GM19328 (cell line): ENCODE data around the gene PLBD1.

Source experiments
- ATAC-seq: cut with Tn5 transposase; IDR thresholded peaks from one replicate; pipeline ENCODE4 v1.9.1; 2021; ENCODE audit warnings: mild to moderate bottlenecking, moderate library complexity; ENCODE audit not compliant: unreplicated experiment

Gene PLBD1

DNA sequence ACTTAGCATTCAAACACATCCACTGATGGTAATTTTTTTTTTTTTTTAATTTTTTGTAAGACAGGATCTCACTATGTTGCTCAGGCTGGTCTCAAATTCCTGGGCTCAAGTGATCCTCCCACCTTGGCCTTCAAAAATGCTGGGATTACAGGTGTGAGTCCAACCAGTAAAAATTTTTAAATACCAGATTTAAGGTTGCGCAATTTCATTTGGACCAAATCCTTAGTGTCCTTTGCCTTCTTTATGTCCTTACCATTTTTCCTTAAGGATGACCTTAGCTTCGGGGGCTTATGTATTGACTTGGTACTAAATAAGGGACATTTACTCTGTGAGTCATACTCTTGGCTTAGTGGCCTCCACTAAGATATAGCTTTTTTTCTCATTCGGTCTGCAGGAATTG is 4.1 kb upstream of the PLBD1 start:
- no peak for ATAC-seq

DNA sequence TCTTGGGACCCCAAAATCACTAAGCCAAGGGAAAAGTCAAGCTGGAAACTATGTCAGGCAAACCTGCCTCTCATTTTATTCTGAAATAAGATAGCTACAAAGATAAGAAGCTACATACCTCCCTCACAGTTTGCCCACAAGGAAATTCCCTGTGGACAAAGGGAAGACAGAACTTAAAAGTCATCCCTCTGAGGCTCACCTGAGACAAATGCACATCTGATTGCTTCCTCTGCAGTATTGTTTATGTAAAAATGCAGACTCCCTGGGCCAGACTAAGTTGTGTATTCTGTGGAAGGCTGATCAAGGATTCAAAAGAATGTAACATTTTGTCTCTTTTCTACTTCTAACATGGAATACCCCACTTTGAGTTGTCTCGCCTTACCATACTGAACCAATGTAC is 2.5 kb upstream of the PLBD1 start:
- no peak for ATAC-seq

DNA sequence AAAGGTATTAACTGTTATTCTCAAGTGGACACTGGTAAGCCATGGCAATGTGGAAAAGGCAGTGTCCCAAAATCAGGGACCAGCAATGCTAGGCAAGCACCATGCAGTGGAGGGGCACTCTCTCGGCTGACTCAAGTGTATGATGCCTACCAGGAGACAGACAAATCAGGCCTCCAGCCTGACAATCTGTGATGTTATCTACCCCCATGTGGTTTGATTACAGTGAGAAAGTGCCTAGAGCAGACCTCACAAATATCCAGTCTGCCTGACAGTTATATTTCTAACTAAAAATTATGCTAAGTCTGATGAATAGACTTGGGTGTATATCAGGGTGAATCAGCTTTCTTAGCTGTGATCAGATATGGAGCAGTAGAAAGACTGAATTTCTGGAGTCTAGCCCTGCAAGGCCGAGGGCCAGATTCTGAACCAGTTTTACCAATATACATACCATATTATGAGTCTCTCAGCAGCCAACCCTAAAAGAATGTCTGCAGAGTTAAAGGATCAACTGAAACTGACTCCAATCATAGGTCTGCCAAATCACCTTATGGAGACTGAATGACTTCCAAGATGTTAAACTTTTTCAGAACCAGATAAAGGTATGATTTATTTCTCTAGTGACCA is 3.2 kb downstream of the PLBD1 start:
- ATAC-seq, result no peak

DNA sequence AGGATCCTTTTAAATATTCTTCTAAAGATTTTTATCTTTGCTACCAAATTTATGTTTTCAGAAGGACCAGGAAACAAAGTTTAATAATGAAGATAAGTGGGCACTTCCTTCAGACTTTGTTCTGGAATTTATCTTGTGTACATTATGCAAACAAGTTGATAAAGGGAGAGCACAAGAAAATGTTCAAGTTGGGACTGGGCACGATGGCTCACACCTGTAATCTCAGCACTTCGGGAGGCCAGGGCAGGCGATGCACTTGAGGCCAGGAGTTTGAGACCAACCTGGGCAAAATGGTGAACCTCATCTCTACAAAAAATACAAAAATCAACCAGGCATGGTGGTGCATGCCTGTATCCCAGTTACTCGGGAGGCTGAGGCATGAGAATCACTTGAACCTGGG is 4.6 kb downstream of the PLBD1 start:
- ATAC-seq, result no peak

DNA sequence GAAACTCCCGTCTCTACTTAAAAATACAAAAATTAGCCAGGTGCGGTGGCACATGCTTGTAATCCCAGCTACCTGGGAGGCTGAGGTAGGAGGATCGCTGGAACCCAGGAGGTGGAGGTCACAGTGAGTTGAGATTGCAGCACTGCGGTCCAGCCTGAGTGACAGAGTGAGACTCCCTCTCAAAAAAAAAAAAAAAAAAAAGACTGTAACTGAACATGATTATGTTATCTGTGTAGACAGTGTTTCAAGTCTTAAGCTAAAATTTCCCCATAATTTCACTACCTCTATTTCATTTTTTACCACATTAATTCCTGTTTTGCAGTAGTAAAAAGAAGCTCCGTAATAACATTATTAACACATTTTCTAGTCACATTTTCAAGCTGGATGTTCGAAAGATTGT is 5.4 kb downstream of the PLBD1 start:
- no peak for ATAC-seq

DNA sequence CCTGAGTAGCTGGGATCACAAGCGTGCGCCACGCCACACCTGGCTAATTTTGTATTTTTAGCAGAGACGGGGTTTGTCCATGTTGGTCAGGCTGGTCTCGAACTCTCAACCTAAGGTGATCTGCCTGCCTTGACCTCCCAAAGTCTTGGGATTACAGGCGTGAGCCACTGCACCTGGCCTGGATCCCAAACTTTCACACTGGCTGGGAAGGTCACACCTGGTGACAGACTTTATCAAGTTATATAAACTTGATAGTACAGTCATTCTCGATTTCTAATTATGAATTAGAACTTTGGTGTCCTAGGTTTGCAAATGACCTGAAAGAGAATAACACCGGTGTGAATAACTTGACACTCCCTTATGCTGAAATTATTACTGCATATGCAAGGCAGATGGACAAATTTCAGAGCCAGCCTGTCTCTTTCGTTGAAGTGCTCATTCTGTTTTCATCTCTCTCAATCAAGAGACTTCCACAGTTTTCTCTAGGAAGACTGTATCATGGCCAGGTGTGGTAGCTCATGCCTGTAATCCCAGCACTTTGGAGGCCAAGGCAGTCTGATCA is 5.9 kb downstream of the PLBD1 start:
- no peak for ATAC-seq

DNA sequence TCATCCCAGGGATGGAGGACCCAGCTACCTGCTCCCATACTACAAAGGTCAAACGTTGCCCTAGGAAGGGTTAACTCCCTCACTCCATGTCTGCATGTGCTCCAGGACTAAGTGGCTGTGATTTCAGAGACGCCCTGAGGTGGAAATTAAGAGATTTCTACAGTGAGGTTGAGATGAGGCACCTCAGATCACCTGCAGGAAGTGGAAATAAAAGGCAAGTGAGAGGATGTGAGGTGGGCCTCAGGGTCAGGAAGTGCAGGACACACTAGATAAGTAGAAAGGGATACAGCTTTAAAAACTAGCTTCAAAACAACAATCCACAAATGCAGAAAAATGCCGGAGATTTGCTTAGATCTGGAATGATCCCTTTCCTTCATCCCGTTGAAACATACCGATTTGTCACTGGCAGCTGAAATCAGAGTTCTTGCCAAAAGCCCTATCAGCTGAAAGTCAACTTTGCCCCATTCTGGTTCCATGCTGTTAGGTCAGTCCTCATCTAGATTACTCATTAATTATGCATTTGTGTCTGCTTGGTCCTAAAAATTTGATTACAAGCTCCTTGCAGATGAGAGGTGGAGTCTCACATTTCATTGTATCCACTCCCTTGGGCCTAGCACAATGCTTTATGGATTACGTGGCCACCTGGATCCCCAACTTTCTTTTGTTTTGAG is 6.6 kb downstream of the PLBD1 start:
- ATAC-seq, result no peak

DNA sequence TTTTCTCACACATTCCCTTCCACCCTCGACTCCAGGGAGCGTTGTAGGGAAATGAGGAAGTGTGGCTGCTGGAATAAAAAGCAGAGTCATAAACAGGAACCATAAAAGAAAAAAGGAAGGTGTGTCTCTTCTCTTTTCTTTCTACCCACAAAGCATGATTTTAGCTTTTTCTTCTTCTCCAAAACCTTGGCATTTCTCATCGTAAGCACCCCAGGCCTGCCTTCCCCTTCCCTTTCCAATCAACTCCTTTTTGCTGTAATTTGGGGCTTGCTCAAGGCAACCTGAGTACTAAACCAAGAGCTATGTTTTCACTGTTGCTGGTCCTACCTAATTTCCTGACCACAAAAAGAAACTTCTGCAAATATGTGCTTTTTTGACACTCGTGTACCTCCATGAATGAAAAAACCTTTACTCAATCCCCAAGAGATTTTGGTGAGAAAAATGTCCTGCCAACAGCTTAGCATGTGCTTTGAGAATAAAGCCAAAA is 9.2 kb downstream of the PLBD1 start:
- ATAC-seq, result no peak

DNA sequence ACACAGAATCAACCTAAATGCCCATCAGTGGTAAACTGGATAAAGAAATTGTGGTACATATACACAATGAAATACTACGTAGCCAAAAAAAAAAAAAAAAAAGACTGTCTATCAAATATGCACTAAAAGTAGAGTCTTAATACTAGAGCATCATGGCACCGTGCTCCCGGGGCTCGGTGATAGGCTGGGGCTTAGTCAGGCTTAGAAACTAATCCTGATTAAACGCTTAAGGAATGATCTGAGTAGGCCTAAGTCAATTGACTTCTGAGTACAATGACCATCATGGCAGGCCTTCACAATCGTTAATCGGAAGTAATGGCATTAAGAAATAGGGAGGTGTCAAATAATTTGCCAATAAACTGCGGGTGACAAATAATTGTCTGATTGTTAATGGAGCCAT is 9.7 kb downstream of the PLBD1 start:
- no peak for ATAC-seq

DNA sequence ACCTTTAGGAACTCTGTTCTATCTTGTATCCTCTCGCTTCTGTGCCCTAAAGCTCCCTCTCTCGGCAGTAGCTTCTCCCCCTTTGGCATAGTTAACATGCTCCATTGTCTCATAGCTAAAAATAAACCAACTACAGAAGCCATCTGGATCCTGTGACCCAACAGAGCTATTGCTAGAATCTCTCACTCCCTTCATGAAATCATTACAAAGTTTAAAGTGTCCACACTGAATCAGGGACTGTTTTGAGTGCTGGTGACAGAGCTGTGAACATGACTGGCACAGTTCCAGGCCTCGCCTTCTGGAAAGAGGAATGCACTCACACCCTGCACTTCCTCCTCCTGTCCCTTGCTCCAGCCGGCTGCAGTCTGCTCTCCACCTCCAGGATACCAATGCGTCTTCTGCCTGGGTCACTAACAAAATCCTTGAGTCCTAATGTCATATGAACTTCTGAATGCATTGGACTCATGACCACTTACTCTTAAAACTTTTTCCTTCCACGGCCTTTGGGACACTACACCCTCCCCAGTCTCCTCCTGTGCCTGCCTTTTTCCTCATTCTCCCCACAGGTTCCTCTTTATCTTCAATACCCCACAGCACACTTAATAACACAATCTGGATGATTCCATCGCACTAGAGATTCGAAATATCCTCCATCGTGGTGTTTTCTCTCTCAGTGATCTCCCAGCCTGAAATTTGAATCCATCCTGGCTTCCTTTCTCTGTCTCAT is 13.2 kb downstream of the PLBD1 start:
- ATAC-seq, result no peak

DNA sequence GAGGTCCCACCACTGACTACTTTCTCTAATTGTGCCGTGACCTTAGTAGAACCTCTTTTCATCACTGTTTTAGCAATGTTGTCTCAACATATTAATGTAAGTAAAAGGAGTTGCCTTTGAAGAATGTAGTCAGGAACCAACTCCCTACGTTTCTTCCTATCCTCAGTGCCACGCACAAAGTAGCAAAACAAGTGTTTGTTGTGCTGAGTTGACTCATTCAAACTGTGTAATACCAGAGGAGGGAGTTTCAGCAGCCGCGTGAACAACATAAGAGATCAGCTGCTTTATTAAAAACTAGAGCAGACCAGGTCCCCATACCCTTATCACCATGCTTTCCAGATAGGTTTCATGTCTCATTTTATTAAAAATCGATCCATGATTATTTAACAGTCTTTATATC is 19.1 kb downstream of the PLBD1 start:
- ATAC-seq, result no peak

DNA sequence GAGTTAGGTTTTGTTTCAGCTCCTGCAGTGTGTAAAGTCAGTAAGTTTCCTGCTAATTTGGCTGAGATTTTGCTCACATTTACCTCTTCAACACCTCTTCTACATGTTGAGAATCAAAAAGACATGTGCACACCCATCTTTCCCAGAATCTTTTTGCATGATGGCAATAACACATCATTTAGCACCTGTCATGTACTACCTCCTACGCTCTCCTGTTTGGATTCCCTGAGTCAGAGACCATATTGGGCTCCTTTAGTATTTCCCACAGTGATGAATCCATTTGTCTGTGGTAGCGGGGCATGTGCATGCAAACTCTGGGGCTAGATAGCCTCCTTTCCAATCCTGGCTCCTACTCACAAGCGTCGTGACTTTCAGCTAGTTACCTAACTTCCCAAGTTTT is 20.1 kb downstream of the PLBD1 start:
- ATAC-seq, result no peak

DNA sequence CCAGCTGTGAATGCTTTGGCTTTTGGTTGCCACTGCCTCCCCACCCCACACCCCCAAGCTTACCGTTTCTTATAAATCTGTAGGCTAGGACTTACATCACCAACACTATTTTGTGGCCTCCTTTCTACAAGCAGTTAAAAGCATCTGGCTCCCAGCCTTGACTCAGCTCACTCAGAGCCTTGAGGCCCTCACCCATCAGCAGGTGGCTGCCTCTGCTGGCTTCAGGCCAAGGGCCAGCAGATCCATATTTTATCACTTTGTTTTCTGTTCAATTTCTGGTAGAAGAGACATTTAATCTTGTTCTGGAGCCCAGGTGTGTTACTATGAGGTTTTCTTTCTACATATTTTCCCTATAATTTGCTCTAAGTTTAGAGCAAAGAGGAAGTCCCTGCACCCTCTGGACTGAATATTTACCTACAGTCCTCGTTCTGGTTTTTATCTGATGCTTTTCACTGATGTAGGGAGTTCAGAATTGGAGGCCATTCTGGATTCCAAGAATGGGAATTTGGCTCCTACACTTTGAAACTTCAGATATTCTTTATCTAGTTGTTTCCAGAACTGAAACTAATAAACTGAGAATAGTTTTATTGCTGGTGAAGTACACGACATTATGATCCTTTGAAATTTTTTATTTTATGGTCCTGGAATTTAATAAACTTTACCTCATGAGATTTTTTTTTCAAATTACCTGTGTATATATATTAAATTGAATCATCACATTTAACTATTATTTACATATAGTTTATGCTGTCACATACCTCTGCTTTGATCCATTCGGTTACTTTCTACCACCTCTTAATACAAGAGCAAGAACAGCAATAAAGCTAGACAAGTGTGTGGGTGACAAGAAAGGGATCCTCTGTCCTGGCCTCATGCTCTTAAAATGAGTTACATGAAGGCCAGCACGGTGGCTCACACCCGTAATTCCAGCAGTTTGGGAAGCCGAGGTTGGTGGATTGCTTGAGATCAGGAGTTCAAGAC is 22.2 kb downstream of the PLBD1 start:
- no peak for ATAC-seq

DNA sequence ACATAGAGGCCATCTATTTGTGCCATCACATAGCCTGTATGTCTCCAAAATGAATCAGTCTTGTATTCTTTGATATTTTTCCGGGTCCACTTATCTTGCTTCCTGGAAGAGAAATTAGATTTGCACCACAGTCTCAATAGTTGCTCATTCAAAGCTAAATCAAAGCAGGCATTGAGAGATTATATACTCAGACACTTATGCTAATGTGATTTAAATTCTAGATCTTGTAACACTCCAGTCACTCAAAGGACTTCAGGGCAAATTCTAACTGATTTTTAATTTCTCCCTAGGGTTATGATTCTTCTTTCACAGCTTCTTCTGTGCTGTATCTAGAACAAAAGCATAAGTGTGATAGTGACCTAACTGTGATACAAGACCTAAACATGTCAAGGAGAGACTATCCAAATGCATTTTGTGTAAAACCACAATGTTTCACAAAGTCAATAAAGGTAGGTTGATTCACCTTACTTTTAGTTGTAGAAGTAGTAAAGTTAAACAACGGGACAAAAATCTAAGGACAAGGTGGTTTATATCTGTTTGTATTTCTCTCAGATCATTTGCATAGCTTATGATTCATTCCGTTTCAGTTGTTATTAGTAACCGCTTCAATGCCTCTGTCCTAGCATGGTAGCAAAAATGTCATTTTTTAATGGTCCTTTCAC is 26.8 kb downstream of the PLBD1 start:
- ATAC-seq, result no peak

DNA sequence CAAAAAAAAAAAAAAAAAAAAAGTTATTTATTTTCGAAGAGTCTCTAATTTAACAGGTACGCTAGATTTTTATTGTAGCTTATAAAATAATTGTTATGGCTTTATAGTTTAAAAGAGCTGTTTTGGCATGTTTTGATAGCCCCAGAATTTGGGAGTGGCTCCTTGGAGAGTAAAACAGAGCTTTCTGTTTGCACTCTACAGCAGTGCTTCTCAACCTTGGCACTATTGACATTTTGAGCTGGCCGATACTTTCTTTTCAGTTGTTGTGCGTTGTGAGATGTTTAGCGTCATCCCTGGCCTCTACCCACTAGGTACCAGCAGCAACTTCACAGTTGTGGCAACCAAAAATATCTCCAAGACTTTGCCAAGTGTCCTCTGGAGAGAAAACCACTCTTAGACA is 30.6 kb downstream of the PLBD1 start:
- no peak for ATAC-seq

DNA sequence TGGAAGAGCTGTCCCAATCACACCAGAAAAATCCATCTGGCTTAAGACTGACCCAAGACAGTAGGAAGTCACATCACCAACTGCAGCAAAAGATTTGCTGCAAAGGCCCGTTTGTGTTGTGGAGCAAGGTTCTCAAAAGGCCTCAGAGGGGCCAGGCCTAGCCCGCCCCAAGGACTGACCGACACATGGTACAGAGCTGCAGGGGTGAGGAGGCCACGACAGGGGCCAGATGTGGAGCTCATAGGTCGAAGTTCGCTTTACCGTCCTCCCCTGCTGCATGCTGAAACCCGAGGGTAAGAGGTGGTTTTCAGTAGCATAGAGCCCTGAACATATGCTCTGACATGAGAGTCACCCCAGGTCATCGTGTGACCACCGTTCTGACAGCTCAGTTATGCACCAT is 35.5 kb downstream of the PLBD1 start:
- ATAC-seq, result no peak

DNA sequence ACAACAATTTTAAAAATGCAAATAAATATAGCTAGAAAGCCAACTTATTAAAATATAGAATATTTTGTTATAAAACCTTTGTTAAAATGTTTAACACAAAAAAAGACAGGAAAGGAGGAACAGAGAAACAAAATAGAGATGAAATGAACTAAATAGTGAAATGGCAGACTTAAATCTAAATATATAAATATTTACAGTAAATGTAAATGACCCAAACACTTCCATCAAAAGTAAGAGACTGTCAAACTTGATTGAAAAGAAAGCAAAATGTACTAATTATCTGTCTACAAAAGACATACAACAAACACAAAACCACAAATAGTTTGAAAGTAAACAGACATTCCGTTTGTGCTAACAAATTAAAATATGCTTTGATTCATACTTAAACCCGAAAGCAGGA is 41.7 kb downstream of the PLBD1 start:
- ATAC-seq, result no peak

DNA sequence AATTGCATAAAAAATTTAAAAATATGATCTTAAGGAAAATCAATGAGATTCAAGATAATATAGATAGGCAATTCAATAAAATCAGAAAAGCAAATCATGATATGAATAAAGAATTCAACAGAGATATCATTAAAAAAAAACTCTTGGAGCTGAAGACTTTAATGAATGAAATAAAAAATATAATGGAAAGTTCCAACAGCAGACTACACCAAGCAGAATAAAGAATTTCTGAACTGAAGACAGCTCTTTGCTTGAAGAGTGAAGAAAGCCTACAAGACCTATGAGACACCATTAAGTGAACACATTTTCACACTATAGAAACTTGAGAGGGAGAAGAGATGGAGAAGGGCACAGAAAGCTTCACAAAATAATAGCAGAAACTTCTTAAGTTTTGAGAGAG is 45.9 kb downstream of the PLBD1 start:
- ATAC-seq, result no peak

DNA sequence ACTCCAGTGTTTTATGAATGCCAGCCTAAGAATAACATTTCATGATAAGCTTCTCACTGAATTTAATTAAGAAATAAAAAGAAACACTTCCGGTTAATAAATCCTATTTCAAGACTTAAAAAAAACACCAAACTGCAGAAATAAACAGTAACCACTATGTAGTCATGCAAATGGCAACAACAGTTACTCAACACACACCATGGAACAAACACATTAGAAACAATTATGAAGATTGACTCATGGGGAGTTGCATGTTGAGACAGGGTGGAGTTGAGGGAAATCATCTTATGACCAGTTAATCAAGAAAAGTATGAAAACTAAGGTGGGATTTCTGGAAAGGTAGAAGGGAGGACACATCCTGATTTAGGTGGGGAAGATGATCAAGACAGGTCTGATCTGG is 52.7 kb downstream of the PLBD1 start:
- ATAC-seq, result no peak

DNA sequence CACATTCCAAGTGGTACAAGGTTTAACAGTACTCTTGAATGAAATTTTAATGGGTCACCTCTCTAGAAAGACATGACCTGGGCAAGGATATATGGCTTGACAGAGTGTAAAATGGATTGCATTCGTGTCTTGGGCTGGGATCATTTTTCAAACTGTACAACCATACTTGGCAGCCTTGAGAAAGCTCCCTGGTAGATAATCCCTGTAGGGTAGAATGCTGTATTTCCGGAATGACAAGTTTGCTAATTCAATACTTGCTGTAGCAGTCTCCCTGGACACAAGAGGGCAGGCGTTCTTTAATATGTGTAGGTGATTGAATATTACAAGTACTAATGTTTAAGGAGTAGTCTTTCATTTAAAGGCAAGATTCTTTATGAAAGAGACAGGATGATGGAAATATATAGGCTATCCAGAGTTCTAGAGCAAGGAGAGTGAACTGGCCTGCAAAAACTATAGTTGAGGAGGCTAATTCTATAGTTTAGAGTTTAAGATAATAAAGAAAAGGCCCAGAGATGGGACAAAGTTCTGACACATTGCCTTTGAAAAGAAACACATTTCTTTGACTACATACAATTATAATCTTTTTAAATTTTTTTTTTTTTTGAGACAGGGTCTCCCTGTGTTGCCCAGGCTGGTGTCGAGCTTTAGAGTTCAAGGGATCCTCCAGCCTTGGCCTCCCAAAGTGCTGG is 53.4 kb downstream of the PLBD1 start:
- ATAC-seq, result no peak
